Mucosa of rectum (tissue), 2 donors: ENCODE measurements around the gene KLHL35.

ENCODE experiments used
- H3K27ac ChIP-seq, 2 donors: one replicate each; pipeline ENCODE4 v1.7.0; 2013; ENCODE audit warnings: inconsistent platforms in 2 of 2, low read depth in 2 of 2, low read length in 2 of 2
- H3K27me3 ChIP-seq, 2 donors: one replicate each; pipeline ENCODE4 v1.7.0; 2013; ENCODE audit warnings: low read length in 2 of 2; ENCODE audit not compliant: control insufficient read depth in 2 of 2, insufficient read depth in 2 of 2
- H3K36me3 ChIP-seq, 2 donors: one replicate each; pipeline ENCODE4 v1.7.0; 2013; ENCODE audit warnings: low read length in 2 of 2; ENCODE audit not compliant: control insufficient read depth in 2 of 2, insufficient read depth in 2 of 2
- H3K4me1 ChIP-seq, 2 donors: one replicate each; pipeline ENCODE4 v1.7.0; 2013; ENCODE audit warnings: low read length in 2 of 2, mild to moderate bottlenecking in 1 of 2; ENCODE audit not compliant: control insufficient read depth in 2 of 2, insufficient read depth in 2 of 2
- H3K4me3 ChIP-seq, 2 donors: one replicate each; pipeline ENCODE4 v1.7.0; 2013; ENCODE audit warnings: low read length in 2 of 2
- H3K9ac ChIP-seq, 2 donors: one replicate each; pipeline ENCODE4 v1.7.0; 2013; ENCODE audit warnings: low read length in 2 of 2, low read depth in 1 of 2, mild to moderate bottlenecking in 1 of 2
- H3K9me3 ChIP-seq, 2 donors: one replicate each; pipeline ENCODE4 v1.7.0; 2013; ENCODE audit warnings: low read length in 2 of 2; ENCODE audit not compliant: control insufficient read depth in 2 of 2
- donor health status: healthy.
- donor health status: Normal muscosa, but diverticular disease.

KLHL35 gene

GRCh38 chr11:75441804-75442132 lies 8.8 kb upstream of the KLHL35 start:
- Histone ChIP-seq H3K9me3 (no peaks in the 10 kb centered on the region), H3K4me1 (no peaks in the 10 kb centered on the region), H3K36me3 (no peaks in the 10 kb centered on the region), H3K27me3 (no peaks in the 10 kb centered on the region), H3K4me3 (no peak overlapping the region), H3K27ac (no peak overlapping the region), H3K9ac (no peak overlapping the region)

- no peaks in the 10 kb centered on the region for H3K36me3 ChIP-seq
- H3K27ac ChIP-seq = no peak overlapping the region
- H3K9me3 ChIP-seq = no peaks in the 10 kb centered on the region
Measured at GRCh38 chr11:75440960-75441803, 8.2 kb upstream of the KLHL35 start.

GRCh38 chr11:75439495-75440120 lies 6.6 kb upstream of the KLHL35 start:
- no peak overlapping the region for H3K9ac ChIP-seq
- H3K36me3 ChIP-seq = peaks cover 0 to 2% of the 10 kb centered on the region in 2 donors
- no peaks in the 10 kb centered on the region for H3K27me3 ChIP-seq

More at GRCh38 chr11:75440960-75441803, 8.2 kb upstream of the KLHL35 start:
- Histone ChIP-seq H3K9ac (no peak overlapping the region), H3K4me3 (no peak overlapping the region), H3K27me3 (no peaks in the 10 kb centered on the region), H3K4me1 (no peaks in the 10 kb centered on the region)

GRCh38 chr11:75439026-75439425 lies 6.0 kb upstream of the KLHL35 start:
- Histone ChIP-seq H3K36me3 (peaks cover 0 to 2% of the 10 kb centered on the region in 2 donors), H3K9ac (no peak overlapping the region), H3K27me3 (peaks cover 0 to 2% of the 10 kb centered on the region in 2 donors), H3K4me1 (no peaks in the 10 kb centered on the region), H3K4me3 (no peak overlapping the region), H3K9me3 (no peaks in the 10 kb centered on the region), H3K27ac (no peak overlapping the region)

More at GRCh38 chr11:75439495-75440120, 6.6 kb upstream of the KLHL35 start:
- Histone ChIP-seq H3K4me1 (no peaks in the 10 kb centered on the region), H3K4me3 (no peak overlapping the region), H3K9me3 (no peaks in the 10 kb centered on the region), H3K27ac (no peak overlapping the region)

- Histone ChIP-seq H3K27ac (no peak overlapping the region), H3K4me1 (no peaks in the 10 kb centered on the region), H3K27me3 (peaks cover 2 to 10% of the 10 kb centered on the region in 2 donors)
Measured at GRCh38 chr11:75437966-75438659, 5.1 kb upstream of the KLHL35 start.

GRCh38 chr11:75436806-75437205 lies 3.8 kb upstream of the KLHL35 start:
- peaks cover 13 to 23% of the 10 kb centered on the region in 2 donors for H3K27me3 ChIP-seq
- no peaks in the 10 kb centered on the region for H3K9me3 ChIP-seq
- H3K9ac ChIP-seq = no peak overlapping the region
- H3K27ac ChIP-seq = no peak overlapping the region
- peaks cover 0 to 2% of the 10 kb centered on the region in 2 donors for H3K36me3 ChIP-seq
- no peak overlapping the region for H3K4me3 ChIP-seq
- H3K4me1 ChIP-seq = peaks cover 0 to under 1% of the 10 kb centered on the region in 2 donors

More at GRCh38 chr11:75437966-75438659, 5.1 kb upstream of the KLHL35 start:
- no peak overlapping the region for H3K4me3 ChIP-seq
- no peak overlapping the region for H3K9ac ChIP-seq
- no peaks in the 10 kb centered on the region for H3K9me3 ChIP-seq
- H3K36me3 ChIP-seq = peaks cover 0 to 2% of the 10 kb centered on the region in 2 donors

GRCh38 chr11:75435571-75435925 lies 2.5 kb upstream of the KLHL35 start:
- Histone ChIP-seq H3K4me3 (no peak overlapping the region), H3K9me3 (no peaks in the 10 kb centered on the region), H3K9ac (no peak overlapping the region), H3K27ac (no peak overlapping the region), H3K4me1 (peaks cover 7 to 13% of the 10 kb centered on the region in 2 donors), H3K36me3 (peaks cover 0 to 2% of the 10 kb centered on the region in 2 donors), H3K27me3 (peaks cover 20 to 35% of the 10 kb centered on the region in 2 donors)

- peaks cover 0 to 2% of the 10 kb centered on the region in 2 donors for H3K36me3 ChIP-seq
- no peaks in the 10 kb centered on the region for H3K9me3 ChIP-seq
- H3K9ac ChIP-seq = no peak overlapping the region
- H3K27me3 ChIP-seq = peaks cover 22 to 35% of the 10 kb centered on the region in 2 donors
- H3K27ac ChIP-seq = no peak overlapping the region
- no peak overlapping the region for H3K4me3 ChIP-seq
- peaks cover 11 to 16% of the 10 kb centered on the region in 2 donors for H3K4me1 ChIP-seq
Measured at GRCh38 chr11:75434886-75435570, 2.0 kb upstream of the KLHL35 start.

GRCh38 chr11:75434051-75434450 lies 1.0 kb upstream of the KLHL35 start:
- Histone ChIP-seq H3K4me1 (peaks cover 15 to 21% of the 10 kb centered on the region in 2 donors), H3K27ac (no peak overlapping the region), H3K27me3 (peaks cover 26 to 35% of the 10 kb centered on the region in 2 donors), H3K9ac (no peak overlapping the region), H3K4me3 (no peak overlapping the region), H3K9me3 (peaks cover 0 to 4% of the 10 kb centered on the region in 2 donors), H3K36me3 (peaks cover 0 to 2% of the 10 kb centered on the region in 2 donors)
